Ascending aorta (tissue), 2 donors: ENCODE measurements around the gene NTF4. TPM values are rescaled to one million over a fixed set of nuclear protein-coding genes. Genes with fewer than 3 reads are reported as not detected.

Experiments
- DNase-seq, 2 donors: peaks; one replicate each; pipeline ENCODE4 v3.0.0-alpha.2; 2019; ENCODE audit warnings: low spot score in 2 of 2
- H3K27ac ChIP-seq, 2 donors: fragments of 200-600 bp; sonication (generic); one replicate each; pipeline ENCODE4 v1.5.1; 2016 to 2017; ENCODE audit warnings: mild to moderate bottlenecking in 1 of 2
- H3K27me3 ChIP-seq: fragments of 200-600 bp; sonication (generic); one replicate; pipeline ENCODE4 v1.5.1; 2017
- H3K36me3 ChIP-seq, 2 donors: fragments of 200-600 bp; sonication (generic); one replicate each; pipeline ENCODE4 v1.5.1; 2016
- H3K4me1 ChIP-seq, 2 donors: fragments of 200-600 bp; sonication (generic); one replicate each; pipeline ENCODE4 v1.5.1; 2016 to 2017; ENCODE audit warnings: mild to moderate bottlenecking in 1 of 2
- H3K4me3 ChIP-seq, 2 donors: fragments of 200-600 bp; sonication (generic); one replicate each; pipeline ENCODE4 v1.5.1; 2016 to 2017; ENCODE audit warnings: mild to moderate bottlenecking in 1 of 2
- H3K9me3 ChIP-seq, 2 donors: fragments of 200-600 bp; sonication (generic); one replicate each; pipeline ENCODE4 v1.5.1; 2016
- intact Hi-C: fragments of 100-400 bp; cut with DNase I; formaldehyde crosslinking; loops from one replicate; pipeline ENCODE4 v1.15.1; 2023
- total RNA-seq: library from RNA; depleted of rRNA; stranded (reverse); fragments of >200 nt; gene quantifications from one replicate; pipeline ENCODE4 v1.1.0, GENCODE V29; 2016
- TF ChIP-seq, protein P1 (sequence below), 3 experiments: fragments of 200-600 bp in 2 of 3; fragments of 450-650 bp in 1 of 3; sonication (generic) in 2 of 3; IDR thresholded peaks; one replicate each; pipeline ENCODE4 v1.5.1; 2016 to 2019; ENCODE audit warnings: antibody characterized with exemption in 3 of 3, mild to moderate bottlenecking in 1 of 3, moderate library complexity in 1 of 3

The NTF4 gene
- total RNA-seq = not detected

GRCh38 chr19:49064768-49065611, at the start of gene NTF4:
TSS of gene NTF4 (minus strand) at chr19:49064818. CDS start at chr19:49061997, 2,821 bp downstream.
- Histone ChIP-seq H3K4me1 (peaks cover 0 to 3% of the 10 kb centered on the region in 2 donors), H3K9me3 (no peaks in the 10 kb centered on the region), H3K4me3 (peak within 1 kb of the TSS in 1 of 2 donors; percentile 35), H3K36me3 (no peaks in the 10 kb centered on the region), H3K27ac (no peak within 1 kb of the TSS), H3K27me3 (no peaks in the 10 kb centered on the region)
- DNase-seq = no peak
- TF ChIP-seq, protein P1, sequence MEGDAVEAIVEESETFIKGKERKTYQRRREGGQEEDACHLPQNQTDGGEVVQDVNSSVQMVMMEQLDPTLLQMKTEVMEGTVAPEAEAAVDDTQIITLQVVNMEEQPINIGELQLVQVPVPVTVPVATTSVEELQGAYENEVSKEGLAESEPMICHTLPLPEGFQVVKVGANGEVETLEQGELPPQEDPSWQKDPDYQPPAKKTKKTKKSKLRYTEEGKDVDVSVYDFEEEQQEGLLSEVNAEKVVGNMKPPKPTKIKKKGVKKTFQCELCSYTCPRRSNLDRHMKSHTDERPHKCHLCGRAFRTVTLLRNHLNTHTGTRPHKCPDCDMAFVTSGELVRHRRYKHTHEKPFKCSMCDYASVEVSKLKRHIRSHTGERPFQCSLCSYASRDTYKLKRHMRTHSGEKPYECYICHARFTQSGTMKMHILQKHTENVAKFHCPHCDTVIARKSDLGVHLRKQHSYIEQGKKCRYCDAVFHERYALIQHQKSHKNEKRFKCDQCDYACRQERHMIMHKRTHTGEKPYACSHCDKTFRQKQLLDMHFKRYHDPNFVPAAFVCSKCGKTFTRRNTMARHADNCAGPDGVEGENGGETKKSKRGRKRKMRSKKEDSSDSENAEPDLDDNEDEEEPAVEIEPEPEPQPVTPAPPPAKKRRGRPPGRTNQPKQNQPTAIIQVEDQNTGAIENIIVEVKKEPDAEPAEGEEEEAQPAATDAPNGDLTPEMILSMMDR (IDR thresholded peaks at IDR 0.05) = no peak
- intact Hi-C loops = no loop called here

GRCh38 chr19:49113762-49114629, 49.4 kb upstream of the NTF4 start, which contains the start of gene LIN7B:
TSS of gene LIN7B (plus strand) at chr19:49114370. CDS start at chr19:49114405, 35 bp downstream.
- no peaks in the 10 kb centered on the region for H3K9me3 ChIP-seq
- no peaks in the 10 kb centered on the region for H3K27me3 ChIP-seq
- TF ChIP-seq, protein P1 (IDR thresholded peaks at IDR 0.05) = peak; percentile 18 to 77 (median 31)
- no peaks in the 10 kb centered on the region for H3K36me3 ChIP-seq
- peak in 1 of 2 donors; percentile 81 for DNase-seq
- H3K27ac ChIP-seq = peak within 1 kb of the TSS; percentile 72 to 86
- peaks cover 9 to 19% of the 10 kb centered on the region in 2 donors for H3K4me1 ChIP-seq
- intact Hi-C loops = no loop called here
- H3K4me3 ChIP-seq = peak within 1 kb of the TSS; percentile 84 to 99

GRCh38 chr19:49111218-49111998, 46.8 kb upstream of the NTF4 start:
- Histone ChIP-seq H3K9me3 (no peaks in the 10 kb centered on the region), H3K4me3 (no peak overlapping the region), H3K27me3 (no peaks in the 10 kb centered on the region), H3K4me1 (peaks cover 0 to 9% of the 10 kb centered on the region in 2 donors), H3K36me3 (peaks cover 15 to 24% of the 10 kb centered on the region in 2 donors), H3K27ac (no peak overlapping the region)
- DNase-seq = no peak
- TF ChIP-seq, protein P1 (IDR thresholded peaks at IDR 0.05) = no peak
- intact Hi-C loops = no loop called here

DNA sequence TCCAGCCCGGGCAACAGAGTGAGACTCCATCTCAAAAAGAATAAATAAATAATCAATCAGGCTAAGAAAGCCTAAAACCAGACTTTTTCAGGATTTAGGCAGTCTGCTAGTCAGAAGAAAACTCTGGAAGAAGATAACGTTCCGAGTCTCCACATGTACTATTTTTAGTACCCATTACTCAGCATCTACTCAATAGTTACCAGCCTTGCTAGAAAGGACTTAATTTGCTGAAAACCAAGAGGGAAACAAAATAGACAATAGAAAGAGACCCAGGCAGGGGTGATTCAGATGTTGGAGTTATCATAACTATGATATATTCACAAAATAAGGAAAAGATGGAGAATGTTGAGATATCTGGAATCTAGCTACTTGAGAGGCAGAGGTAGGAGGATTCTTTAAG, 45.9 kb upstream of the NTF4 start:
- H3K27ac ChIP-seq = peak overlapping the region in 1 of 2 donors; percentile 74
- H3K27me3 ChIP-seq = no peaks in the 10 kb centered on the region
- peaks cover 23 to 33% of the 10 kb centered on the region in 2 donors for H3K36me3 ChIP-seq
- TF ChIP-seq, protein P1 (IDR thresholded peaks at IDR 0.05) = no peak
- H3K9me3 ChIP-seq = no peaks in the 10 kb centered on the region
- H3K4me3 ChIP-seq = no peak overlapping the region
- H3K4me1 ChIP-seq = peaks cover 0 to 9% of the 10 kb centered on the region in 2 donors
- intact Hi-C loops = no loop called here
- DNase-seq = no peak
